Measurements from ENCODE around the gene EIF4A3.

DNA sequence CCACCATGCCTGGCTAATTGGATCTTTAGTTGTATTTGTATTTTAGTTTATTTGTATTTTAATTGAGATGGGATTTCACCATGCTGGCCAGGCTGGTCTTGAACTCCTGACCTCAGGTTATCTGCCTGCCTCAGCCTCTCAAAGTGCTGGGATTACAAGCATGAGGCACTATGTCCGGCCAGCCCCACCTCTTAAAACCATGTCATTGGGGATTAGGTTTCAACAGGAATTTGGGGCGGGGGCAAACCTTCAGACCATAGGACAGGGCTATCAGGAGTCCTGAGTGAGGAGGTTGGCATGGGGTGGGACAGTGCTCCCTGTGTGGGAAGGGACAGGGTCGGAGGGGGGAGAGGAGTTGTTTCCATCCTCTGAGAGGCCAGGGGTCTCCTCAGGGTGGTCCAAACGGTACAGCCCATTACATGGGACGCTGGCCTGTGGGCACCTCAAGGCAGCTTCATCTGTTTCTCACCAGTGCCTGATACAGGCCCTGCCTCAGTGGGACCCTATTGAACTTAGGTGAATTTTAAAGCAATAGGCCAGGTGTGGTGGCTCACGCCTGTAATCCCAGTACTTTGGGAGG is 23.9 kb downstream of the EIF4A3 start:
- TF ChIP-seq CTCF (IDR thresholded peaks at IDR 0.05) (no peak), POLR2A (IDR thresholded peaks at IDR 0.05) (no peak)
